K562 (cell line): Measurements from ENCODE around the gene UBXN10. TPM values are rescaled to one million over a fixed set of nuclear protein-coding genes. Genes with fewer than 3 reads are reported as not detected.

Experiments used
- ARID3B ChIP-seq: fragments of 250-450 bp; sonication (Bioruptor Pico); IDR thresholded peaks from 2 replicates; pipeline ENCODE4 v1.4.0; 2020; ENCODE audit warnings: borderline replicate concordance
- ERF ChIP-seq: fragments of 450-650 bp; formaldehyde crosslinking; IDR thresholded peaks from 2 replicates; pipeline ENCODE4 v1.4.0; 2020; ENCODE audit warnings: mild to moderate bottlenecking, mixed read lengths
- POLR2G ChIP-seq: fragments of 200-400 bp; formaldehyde crosslinking; IDR thresholded peaks from 2 replicates; pipeline ENCODE4 v1.6.1; 2017; ENCODE audit warnings: low read depth, mild to moderate bottlenecking, antibody characterized with exemption, low read length, moderate library complexity
- POU5F1 ChIP-seq: fragments of 150-350 bp; IDR thresholded peaks from 2 replicates; pipeline ENCODE4 v1.6.1; 2014; ENCODE audit warnings: borderline replicate concordance, low read length, low read depth, mild to moderate bottlenecking; ENCODE audit not compliant: partially characterized antibody
- PYGO2 ChIP-seq: fragments of 450-650 bp; IDR thresholded peaks from 2 replicates; pipeline ENCODE4 v1.6.1; 2016; ENCODE audit warnings: mild to moderate bottlenecking, missing genetic modification characterization, moderate library complexity, missing compliant biosample characterization
- RNF2 ChIP-seq: sonication (generic); IDR thresholded peaks from 2 replicates; pipeline ENCODE4 v1.6.1; 2016
- TAF9B ChIP-seq: fragments of 450-650 bp; IDR thresholded peaks from 2 replicates; pipeline ENCODE4 v1.6.1; 2018; ENCODE audit warnings: mild to moderate bottlenecking; ENCODE audit not compliant: partially characterized antibody
- TEAD1 ChIP-seq, 2 experiments: fragments of 450-650 bp in 1 of 2; sonication (generic) in 1 of 2; formaldehyde crosslinking; IDR thresholded peaks; 2 replicates each; pipeline versions ENCODE4 v1.4.0 to v1.8.0; 2020 to 2022; ENCODE audit warnings: mild to moderate bottlenecking in 2 of 2, missing genetic modification reagents in 1 of 2
- ZNF23 ChIP-seq: fragments of 250-450 bp; sonication (Bioruptor Pico); IDR thresholded peaks from 2 replicates; pipeline ENCODE4 v1.4.0; 2020; ENCODE audit warnings: mild to moderate bottlenecking
- ZNF280B ChIP-seq: fragments of 250-450 bp; sonication (Bioruptor Pico); IDR thresholded peaks from 2 replicates; pipeline ENCODE4 v1.5.1; 2021; ENCODE audit warnings: mild to moderate bottlenecking
- polyA plus RNA-seq, 8 experiments: library from polyadenylated mRNA; depleted of rRNA in 4 of 8; stranded (reverse) in 5 of 8; unstranded in 3 of 8; fragments of >200 nt; fragmentation: Nextera tagmentation in 2 of 8; fragmentation: Illumina TruSeq in 1 of 8; extraction: Ambion mirVana in 2 of 8; extraction: Trizol in 1 of 8; gene quantifications; 2 replicates each; pipeline versions ENCODE4 v1.2.1 to v1.2.3, GENCODE V29; 2011 to 2014; ENCODE audit warnings: inconsistent platforms in 1 of 8, missing spikeins in 1 of 8
- total RNA-seq, 7 experiments: library from RNA; depleted of rRNA in 6 of 7; stranded (reverse); fragments of >200 nt in 6 of 7; fragmentation: Illumina TruSeq in 2 of 7; extraction: Trizol in 2 of 7; gene quantifications; 2 replicates each; pipeline versions ENCODE4 v1.2.1 to v1.2.3, GENCODE V29; 2011 to 2021; ENCODE audit warnings: low replicate concordance in 1 of 7
- TF ChIP-seq, protein P1 (sequence below), 2 experiments: fragments of 450-650 bp in 1 of 2; IDR thresholded peaks; 2 replicates each; pipeline ENCODE4 v1.6.1; 2011 to 2017; ENCODE audit warnings: low read depth in 2 of 2, antibody characterized with exemption in 1 of 2, borderline replicate concordance in 1 of 2, low read length in 1 of 2, mild to moderate bottlenecking in 1 of 2, mixed read lengths in 1 of 2; ENCODE audit not compliant: control insufficient read depth in 1 of 2
- TF ChIP-seq, protein P2 (sequence below): fragments of 450-650 bp; conservative IDR thresholded peaks from 2 replicates; pipeline ENCODE4 v1.6.1; 2016; ENCODE audit warnings: missing genetic modification characterization, low read depth, mild to moderate bottlenecking, control low read depth, missing compliant biosample characterization
- TF ChIP-seq, protein P3 (sequence below), 2 experiments: IDR thresholded peaks in 1 of 2; conservative IDR thresholded peaks in 1 of 2; 2 replicates each; pipeline ENCODE4 v1.6.1; 2016; ENCODE audit warnings: low read depth in 2 of 2, mild to moderate bottlenecking in 1 of 2, missing compliant biosample characterization in 1 of 2, missing genetic modification characterization in 1 of 2, moderate library complexity in 1 of 2

Gene UBXN10
- total and polyA plus RNA-seq, 9 of the 15 experiments (the other 6 are each of a cell fraction or from before 2014, with no cell fraction given), result 10.7 to 17.7 (median 13.6) TPM

DNA sequence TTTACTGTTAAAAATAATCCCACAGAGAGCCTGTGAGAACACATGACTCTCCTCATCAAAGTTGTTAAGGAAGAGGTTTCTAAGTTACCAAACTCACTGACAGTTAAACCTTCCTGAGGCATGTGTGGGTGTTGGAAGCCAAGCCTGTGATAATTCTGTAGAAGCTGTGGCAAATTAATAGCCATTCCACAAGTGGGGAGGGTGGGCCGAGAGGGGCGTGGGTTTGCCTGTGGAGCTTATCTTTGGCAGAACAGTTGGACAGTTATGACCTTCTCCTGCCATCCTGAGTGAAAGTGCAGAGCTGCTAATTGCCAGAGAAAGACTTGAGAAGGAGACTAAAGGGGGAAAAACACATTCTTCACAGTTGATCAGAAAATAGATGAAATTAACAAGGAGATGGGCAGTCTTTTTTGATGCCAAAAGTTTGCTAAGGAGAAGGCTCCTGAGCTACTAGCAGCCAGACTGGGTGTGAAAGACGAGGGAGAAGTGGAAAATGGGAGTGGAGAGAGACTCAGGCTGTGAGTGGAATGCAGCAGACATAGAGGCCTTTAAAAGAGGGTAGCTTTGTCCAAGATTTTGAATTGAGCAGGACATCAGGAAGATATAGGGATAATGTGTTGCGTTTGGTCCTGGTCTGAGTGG, 2.0 kb downstream of the UBXN10 start (continued):
- no peak for TF ChIP-seq POLR2G
- TF ChIP-seq, protein P1, sequence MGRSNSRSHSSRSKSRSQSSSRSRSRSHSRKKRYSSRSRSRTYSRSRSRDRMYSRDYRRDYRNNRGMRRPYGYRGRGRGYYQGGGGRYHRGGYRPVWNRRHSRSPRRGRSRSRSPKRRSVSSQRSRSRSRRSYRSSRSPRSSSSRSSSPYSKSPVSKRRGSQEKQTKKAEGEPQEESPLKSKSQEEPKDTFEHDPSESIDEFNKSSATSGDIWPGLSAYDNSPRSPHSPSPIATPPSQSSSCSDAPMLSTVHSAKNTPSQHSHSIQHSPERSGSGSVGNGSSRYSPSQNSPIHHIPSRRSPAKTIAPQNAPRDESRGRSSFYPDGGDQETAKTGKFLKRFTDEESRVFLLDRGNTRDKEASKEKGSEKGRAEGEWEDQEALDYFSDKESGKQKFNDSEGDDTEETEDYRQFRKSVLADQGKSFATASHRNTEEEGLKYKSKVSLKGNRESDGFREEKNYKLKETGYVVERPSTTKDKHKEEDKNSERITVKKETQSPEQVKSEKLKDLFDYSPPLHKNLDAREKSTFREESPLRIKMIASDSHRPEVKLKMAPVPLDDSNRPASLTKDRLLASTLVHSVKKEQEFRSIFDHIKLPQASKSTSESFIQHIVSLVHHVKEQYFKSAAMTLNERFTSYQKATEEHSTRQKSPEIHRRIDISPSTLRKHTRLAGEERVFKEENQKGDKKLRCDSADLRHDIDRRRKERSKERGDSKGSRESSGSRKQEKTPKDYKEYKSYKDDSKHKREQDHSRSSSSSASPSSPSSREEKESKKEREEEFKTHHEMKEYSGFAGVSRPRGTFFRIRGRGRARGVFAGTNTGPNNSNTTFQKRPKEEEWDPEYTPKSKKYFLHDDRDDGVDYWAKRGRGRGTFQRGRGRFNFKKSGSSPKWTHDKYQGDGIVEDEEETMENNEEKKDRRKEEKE (IDR thresholded peaks at IDR 0.05; ENCODE audit: borderline replicate concordance in 1 of 2, control insufficient read depth in 1 of 2, low read depth in 2 of 2, low read length in 1 of 2), result no peak
- TF ChIP-seq RNF2, result peak; percentile 91
- no peak for TF ChIP-seq ZNF23 (CRISPR knock-in tag)
- peak; percentile 22 for TF ChIP-seq TAF9B
- no peak for TF ChIP-seq POU5F1
- TF ChIP-seq, protein P2, sequence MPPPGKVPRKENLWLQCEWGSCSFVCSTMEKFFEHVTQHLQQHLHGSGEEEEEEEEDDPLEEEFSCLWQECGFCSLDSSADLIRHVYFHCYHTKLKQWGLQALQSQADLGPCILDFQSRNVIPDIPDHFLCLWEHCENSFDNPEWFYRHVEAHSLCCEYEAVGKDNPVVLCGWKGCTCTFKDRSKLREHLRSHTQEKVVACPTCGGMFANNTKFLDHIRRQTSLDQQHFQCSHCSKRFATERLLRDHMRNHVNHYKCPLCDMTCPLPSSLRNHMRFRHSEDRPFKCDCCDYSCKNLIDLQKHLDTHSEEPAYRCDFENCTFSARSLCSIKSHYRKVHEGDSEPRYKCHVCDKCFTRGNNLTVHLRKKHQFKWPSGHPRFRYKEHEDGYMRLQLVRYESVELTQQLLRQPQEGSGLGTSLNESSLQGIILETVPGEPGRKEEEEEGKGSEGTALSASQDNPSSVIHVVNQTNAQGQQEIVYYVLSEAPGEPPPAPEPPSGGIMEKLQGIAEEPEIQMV, result no peak
- no peak for TF ChIP-seq ZNF280B (CRISPR knock-in tag)
- TF ChIP-seq ERF (CRISPR knock-in tag), result no peak
- TF ChIP-seq ARID3B, result no peak
- no peak for TF ChIP-seq PYGO2
- TF ChIP-seq TEAD1 (CRISPR knock-in tag; IDR thresholded peaks at IDR 0.05), result peak in 1 of 2 experiments; percentile 56; a peak in 1 of 4 replicates
- TF ChIP-seq, protein P3, sequence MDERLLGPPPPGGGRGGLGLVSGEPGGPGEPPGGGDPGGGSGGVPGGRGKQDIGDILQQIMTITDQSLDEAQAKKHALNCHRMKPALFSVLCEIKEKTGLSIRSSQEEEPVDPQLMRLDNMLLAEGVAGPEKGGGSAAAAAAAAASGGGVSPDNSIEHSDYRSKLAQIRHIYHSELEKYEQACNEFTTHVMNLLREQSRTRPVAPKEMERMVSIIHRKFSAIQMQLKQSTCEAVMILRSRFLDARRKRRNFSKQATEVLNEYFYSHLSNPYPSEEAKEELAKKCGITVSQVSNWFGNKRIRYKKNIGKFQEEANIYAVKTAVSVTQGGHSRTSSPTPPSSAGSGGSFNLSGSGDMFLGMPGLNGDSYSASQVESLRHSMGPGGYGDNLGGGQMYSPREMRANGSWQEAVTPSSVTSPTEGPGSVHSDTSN (CRISPR knock-in tag; IDR thresholded peaks at IDR 0.05; ENCODE audit: low read depth), result no peak
- TF ChIP-seq, protein P3 (tag; conservative IDR thresholded peaks at IDR 0.05; ENCODE audit: low read depth), result peak; percentile 54
